GM23338 (cell line): ENCODE data around the gene YWHAH.

Experiments used
- CREB1 ChIP-seq: fragments of 250-450 bp; sonication (Bioruptor Pico); IDR thresholded peaks from 2 replicates; pipeline ENCODE4 v1.5.0; 2020; ENCODE audit warnings: low read depth, mild to moderate bottlenecking, moderate library complexity
- EZH2 ChIP-seq: fragments of 200-600 bp; sonication (generic); IDR thresholded peaks from one replicate; pipeline ENCODE4 v1.8.0; 2017; ENCODE audit warnings: antibody characterized with exemption, mild to moderate bottlenecking, low read depth; ENCODE audit not compliant: unreplicated experiment
- EZH2phosphoT487 ChIP-seq: fragments of 200-600 bp; sonication (generic); IDR thresholded peaks from one replicate; pipeline ENCODE4 v1.8.1; 2018; ENCODE audit warnings: antibody characterized with exemption; ENCODE audit not compliant: unreplicated experiment
- POLR2AphosphoS5 ChIP-seq: IDR thresholded peaks from 2 replicates; pipeline ENCODE4 v1.6.1; 2016; ENCODE audit warnings: antibody characterized with exemption, low read depth
- STAT1 ChIP-seq: IDR thresholded peaks from one replicate; pipeline ENCODE4 v1.6.1; 2016; ENCODE audit warnings: antibody characterized with exemption; ENCODE audit not compliant: unreplicated experiment
- TF ChIP-seq, protein P1 (sequence below), 2 experiments: fragments of 200-600 bp in 1 of 2; sonication (generic) in 1 of 2; conservative IDR thresholded peaks; 2 replicates each; pipeline versions ENCODE4 v1.5.1 to v1.6.1; 2016 to 2017; ENCODE audit warnings: antibody characterized with exemption in 2 of 2, low read depth in 2 of 2, mild to moderate bottlenecking in 2 of 2, moderate library complexity in 1 of 2
- TF ChIP-seq, protein P2 (sequence below): fragments of 250-450 bp; sonication (Bioruptor Pico); IDR thresholded peaks from 2 replicates; pipeline ENCODE4 v1.5.0; 2020; ENCODE audit warnings: mild to moderate bottlenecking, moderate library complexity

DNA sequence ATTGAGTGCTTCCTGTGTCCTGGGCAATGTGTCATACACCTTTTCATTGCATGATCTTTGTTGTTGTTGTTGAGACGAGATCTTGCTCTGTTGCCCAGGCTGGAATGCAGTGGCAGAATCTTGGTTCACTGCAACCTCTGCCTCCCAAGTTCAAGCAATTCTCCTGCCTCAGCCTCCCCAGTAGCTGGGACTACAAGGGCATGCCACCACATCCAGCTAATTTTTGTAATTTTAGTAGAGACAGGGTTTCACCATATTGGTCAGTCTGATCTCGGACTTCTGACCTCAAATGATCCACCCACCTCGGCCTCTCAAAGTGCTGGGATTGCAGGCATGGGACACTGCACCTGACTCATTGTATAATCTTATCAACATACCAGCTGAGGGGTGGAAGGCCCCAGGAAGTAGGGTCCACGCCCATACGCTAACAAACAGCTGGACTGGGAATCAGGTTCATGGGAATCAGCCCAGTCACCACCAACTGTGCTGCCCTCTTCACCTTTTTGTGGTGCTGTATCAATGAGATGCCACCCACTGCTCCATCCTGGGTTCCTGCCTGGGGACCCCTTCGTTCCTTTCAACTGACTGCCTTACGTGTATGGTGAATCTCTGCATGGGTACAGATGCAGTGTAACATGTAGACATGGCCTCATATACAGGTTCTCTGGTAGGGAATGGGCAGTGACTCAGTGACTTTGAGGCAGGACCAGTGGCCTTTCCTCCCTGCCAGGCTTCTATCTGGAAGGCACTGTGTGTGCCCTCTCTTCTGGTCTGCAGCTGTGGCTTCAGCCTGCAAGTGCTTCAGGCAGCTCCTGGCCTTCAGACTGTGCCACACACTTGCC, 32.5 kb upstream of the YWHAH start:
- no peak for TF ChIP-seq EZH2phosphoT487
- TF ChIP-seq STAT1 = no peak
- TF ChIP-seq, protein P1, sequence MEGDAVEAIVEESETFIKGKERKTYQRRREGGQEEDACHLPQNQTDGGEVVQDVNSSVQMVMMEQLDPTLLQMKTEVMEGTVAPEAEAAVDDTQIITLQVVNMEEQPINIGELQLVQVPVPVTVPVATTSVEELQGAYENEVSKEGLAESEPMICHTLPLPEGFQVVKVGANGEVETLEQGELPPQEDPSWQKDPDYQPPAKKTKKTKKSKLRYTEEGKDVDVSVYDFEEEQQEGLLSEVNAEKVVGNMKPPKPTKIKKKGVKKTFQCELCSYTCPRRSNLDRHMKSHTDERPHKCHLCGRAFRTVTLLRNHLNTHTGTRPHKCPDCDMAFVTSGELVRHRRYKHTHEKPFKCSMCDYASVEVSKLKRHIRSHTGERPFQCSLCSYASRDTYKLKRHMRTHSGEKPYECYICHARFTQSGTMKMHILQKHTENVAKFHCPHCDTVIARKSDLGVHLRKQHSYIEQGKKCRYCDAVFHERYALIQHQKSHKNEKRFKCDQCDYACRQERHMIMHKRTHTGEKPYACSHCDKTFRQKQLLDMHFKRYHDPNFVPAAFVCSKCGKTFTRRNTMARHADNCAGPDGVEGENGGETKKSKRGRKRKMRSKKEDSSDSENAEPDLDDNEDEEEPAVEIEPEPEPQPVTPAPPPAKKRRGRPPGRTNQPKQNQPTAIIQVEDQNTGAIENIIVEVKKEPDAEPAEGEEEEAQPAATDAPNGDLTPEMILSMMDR (conservative IDR thresholded peaks at IDR 0.05; ENCODE audit: low read depth in 2 of 2) = no peak
- TF ChIP-seq CREB1 (CRISPR knock-in tag) = no peak
- TF ChIP-seq POLR2AphosphoS5 = no peak
- no peak for TF ChIP-seq EZH2
- TF ChIP-seq, protein P2, sequence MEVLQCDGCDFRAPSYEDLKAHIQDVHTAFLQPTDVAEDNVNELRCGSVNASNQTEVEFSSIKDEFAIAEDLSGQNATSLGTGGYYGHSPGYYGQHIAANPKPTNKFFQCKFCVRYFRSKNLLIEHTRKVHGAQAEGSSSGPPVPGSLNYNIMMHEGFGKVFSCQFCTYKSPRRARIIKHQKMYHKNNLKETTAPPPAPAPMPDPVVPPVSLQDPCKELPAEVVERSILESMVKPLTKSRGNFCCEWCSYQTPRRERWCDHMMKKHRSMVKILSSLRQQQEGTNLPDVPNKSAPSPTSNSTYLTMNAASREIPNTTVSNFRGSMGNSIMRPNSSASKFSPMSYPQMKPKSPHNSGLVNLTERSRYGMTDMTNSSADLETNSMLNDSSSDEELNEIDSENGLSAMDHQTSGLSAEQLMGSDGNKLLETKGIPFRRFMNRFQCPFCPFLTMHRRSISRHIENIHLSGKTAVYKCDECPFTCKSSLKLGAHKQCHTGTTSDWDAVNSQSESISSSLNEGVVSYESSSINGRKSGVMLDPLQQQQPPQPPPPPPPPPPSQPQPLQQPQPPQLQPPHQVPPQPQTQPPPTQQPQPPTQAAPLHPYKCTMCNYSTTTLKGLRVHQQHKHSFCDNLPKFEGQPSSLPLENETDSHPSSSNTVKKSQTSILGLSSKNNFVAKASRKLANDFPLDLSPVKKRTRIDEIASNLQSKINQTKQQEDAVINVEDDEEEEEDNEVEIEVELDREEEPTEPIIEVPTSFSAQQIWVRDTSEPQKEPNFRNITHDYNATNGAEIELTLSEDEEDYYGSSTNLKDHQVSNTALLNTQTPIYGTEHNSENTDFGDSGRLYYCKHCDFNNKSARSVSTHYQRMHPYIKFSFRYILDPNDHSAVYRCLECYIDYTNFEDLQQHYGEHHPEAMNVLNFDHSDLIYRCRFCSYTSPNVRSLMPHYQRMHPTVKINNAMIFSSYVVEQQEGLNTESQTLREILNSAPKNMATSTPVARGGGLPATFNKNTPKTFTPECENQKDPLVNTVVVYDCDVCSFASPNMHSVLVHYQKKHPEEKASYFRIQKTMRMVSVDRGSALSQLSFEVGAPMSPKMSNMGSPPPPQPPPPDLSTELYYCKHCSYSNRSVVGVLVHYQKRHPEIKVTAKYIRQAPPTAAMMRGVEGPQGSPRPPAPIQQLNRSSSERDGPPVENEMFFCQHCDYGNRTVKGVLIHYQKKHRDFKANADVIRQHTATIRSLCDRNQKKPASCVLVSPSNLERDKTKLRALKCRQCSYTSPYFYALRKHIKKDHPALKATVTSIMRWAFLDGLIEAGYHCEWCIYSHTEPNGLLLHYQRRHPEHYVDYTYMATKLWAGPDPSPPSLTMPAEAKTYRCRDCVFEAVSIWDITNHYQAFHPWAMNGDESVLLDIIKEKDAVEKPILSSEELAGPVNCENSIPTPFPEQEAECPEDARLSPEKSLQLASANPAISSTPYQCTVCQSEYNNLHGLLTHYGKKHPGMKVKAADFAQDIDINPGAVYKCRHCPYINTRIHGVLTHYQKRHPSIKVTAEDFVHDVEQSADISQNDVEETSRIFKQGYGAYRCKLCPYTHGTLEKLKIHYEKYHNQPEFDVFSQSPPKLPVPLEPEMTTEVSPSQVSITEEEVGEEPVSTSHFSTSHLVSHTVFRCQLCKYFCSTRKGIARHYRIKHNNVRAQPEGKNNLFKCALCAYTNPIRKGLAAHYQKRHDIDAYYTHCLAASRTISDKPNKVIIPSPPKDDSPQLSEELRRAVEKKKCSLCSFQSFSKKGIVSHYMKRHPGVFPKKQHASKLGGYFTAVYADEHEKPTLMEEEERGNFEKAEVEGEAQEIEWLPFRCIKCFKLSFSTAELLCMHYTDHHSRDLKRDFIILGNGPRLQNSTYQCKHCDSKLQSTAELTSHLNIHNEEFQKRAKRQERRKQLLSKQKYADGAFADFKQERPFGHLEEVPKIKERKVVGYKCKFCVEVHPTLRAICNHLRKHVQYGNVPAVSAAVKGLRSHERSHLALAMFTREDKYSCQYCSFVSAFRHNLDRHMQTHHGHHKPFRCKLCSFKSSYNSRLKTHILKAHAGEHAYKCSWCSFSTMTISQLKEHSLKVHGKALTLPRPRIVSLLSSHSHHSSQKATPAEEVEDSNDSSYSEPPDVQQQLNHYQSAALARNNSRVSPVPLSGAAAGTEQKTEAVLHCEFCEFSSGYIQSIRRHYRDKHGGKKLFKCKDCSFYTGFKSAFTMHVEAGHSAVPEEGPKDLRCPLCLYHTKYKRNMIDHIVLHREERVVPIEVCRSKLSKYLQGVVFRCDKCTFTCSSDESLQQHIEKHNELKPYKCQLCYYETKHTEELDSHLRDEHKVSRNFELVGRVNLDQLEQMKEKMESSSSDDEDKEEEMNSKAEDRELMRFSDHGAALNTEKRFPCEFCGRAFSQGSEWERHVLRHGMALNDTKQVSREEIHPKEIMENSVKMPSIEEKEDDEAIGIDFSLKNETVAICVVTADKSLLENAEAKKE (CRISPR knock-in tag) = no peak
